Ovary (tissue), 3 donors: ENCODE measurements around the gene EBF4.

Experiments
- CTCF ChIP-seq, 3 donors: fragments of 450-650 bp in 2 of 3; fragments of 200-600 bp in 1 of 3; IDR thresholded peaks; one replicate each; pipeline versions ENCODE4 v1.5.1 to v1.8.0; 2016 to 2022; ENCODE audit warnings: antibody characterized with exemption in 3 of 3, mild to moderate bottlenecking in 1 of 3
- EP300 ChIP-seq: sonication (generic); formaldehyde crosslinking; IDR thresholded peaks from one replicate; pipeline ENCODE4 v1.6.1; 2017; ENCODE audit warnings: antibody characterized with exemption
- POLR2A ChIP-seq: fragments of 450-650 bp; IDR thresholded peaks from one replicate; pipeline ENCODE4 v1.6.1; 2017; ENCODE audit warnings: antibody characterized with exemption, mild to moderate bottlenecking, moderate library complexity
- donor health status: DM: no; HTN: no; CAD: no.

- TF ChIP-seq CTCF (IDR thresholded peaks at IDR 0.05), result no peak
- TF ChIP-seq POLR2A, result no peak
- no peak for TF ChIP-seq EP300
Measured at GRCh38 chr20:2687514-2687913, 5.1 kb upstream of the EBF4 start.
